Loucy (cell line): ENCODE results near the gene CATSPER1.

ENCODE experiments used
- EZH2phosphoT487 ChIP-seq: fragments of 200-600 bp; IDR thresholded peaks from 2 replicates; pipeline ENCODE4 v1.6.1; 2018; ENCODE audit warnings: antibody characterized with exemption, mild to moderate bottlenecking, moderate library complexity, borderline replicate concordance
- TF ChIP-seq, protein P1 (sequence below): fragments of 200-600 bp; sonication (generic); conservative IDR thresholded peaks from 2 replicates; pipeline ENCODE4 v1.5.1; 2014; ENCODE audit warnings: mild to moderate bottlenecking, antibody characterized with exemption, low read length

DNA sequence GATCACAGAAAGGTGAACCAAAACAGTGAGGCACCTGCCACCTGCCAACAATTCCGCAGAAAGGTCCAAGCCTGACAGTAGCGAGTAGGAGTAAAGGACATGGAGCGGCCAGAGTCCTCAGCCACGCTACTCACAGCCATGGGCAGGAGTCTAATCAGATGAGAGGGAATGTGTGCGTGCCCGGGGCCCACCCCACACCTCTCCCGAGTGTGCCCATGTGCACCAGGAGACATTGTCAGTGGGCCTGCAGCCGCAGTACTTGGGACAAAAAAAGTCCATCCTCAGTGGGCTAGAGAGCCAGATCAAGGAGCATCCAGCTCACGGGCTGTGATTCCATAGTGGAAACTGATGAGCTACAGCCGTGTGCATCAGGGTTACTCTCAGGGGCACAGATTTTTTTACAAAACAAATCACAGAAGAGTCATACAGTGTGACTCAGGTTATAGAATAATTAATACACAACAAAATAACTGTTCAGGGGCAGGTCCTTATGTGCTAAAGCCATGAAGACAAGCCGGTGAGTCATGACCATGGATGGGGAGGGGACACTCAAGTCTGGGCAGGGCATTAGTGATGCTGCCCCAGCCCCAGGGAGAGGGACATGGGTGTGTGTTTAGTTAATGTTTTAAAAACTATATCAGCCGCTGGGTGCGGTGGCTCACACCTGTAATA, 52.7 kb downstream of the CATSPER1 start:
- TF ChIP-seq, protein P1, sequence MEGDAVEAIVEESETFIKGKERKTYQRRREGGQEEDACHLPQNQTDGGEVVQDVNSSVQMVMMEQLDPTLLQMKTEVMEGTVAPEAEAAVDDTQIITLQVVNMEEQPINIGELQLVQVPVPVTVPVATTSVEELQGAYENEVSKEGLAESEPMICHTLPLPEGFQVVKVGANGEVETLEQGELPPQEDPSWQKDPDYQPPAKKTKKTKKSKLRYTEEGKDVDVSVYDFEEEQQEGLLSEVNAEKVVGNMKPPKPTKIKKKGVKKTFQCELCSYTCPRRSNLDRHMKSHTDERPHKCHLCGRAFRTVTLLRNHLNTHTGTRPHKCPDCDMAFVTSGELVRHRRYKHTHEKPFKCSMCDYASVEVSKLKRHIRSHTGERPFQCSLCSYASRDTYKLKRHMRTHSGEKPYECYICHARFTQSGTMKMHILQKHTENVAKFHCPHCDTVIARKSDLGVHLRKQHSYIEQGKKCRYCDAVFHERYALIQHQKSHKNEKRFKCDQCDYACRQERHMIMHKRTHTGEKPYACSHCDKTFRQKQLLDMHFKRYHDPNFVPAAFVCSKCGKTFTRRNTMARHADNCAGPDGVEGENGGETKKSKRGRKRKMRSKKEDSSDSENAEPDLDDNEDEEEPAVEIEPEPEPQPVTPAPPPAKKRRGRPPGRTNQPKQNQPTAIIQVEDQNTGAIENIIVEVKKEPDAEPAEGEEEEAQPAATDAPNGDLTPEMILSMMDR, result no peak
- TF ChIP-seq EZH2phosphoT487, result no peak
